ENCODE measurements around the gene TSPAN14. TPM values are rescaled to one million over a fixed set of nuclear protein-coding genes. Genes with fewer than 3 reads are reported as not detected.

The TSPAN14 gene
- total RNA-seq, 3 donors from 2014 or later (not counting 1 experiment from before 2014, with no cell fraction given), result 126 to 180 (median 173) TPM

DNA sequence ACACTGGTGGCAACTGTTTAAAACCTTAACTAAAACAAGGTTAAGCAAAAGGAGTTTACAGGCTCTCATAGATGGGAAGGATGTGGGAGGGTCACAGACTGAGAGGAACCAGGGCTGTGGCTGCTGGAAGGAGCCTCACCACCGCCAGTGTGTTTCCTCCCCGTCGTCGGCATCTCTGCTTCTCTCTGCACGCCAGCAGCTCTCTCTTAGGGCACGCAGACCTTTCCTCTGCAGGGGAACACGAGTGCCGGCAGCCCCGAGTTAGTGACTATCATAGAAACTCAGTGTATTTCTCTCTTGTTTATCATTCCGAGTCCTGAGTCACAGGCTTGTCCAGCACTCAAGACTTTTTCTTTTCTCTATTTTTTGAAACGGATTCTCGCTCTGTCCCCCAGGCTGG is 75.5 kb downstream of the TSPAN14 start:
- Histone ChIP-seq H3K27me3 (ENCODE audit: control insufficient read depth, insufficient read depth, low read length) (no peaks in the 10 kb centered on the region), H3K27ac (ENCODE audit: low read length) (no peak overlapping the region), H3K4me1 (ENCODE audit: control insufficient read depth, insufficient read depth, low read length) (peaks cover 42% of the 10 kb centered on the region), H3K9me3 (ENCODE audit: control insufficient read depth, insufficient read depth, low read length) (no peaks in the 10 kb centered on the region), H3K4me3 (ENCODE audit: low read length) (no peak overlapping the region), H3K36me3 (ENCODE audit: control insufficient read depth, insufficient read depth, low read length) (no peaks in the 10 kb centered on the region)
- ATAC-seq, result peak; percentile 66 to 87 (median 80)
- H3K9me3 Mint-ChIP-seq, result no peaks in the 10 kb centered on the region
- no peaks in the 10 kb centered on the region for H3K36me3 Mint-ChIP-seq
- DNase-seq, result peak in 1 of 2 donors; percentile 74
- H3K27ac Mint-ChIP-seq, result peak overlapping the region in 1 of 2 donors; percentile 19
- H3K27me3 Mint-ChIP-seq (ENCODE audit: low read depth in 2 of 2), result no peaks in the 10 kb centered on the region
- TF ChIP-seq, protein P1, sequence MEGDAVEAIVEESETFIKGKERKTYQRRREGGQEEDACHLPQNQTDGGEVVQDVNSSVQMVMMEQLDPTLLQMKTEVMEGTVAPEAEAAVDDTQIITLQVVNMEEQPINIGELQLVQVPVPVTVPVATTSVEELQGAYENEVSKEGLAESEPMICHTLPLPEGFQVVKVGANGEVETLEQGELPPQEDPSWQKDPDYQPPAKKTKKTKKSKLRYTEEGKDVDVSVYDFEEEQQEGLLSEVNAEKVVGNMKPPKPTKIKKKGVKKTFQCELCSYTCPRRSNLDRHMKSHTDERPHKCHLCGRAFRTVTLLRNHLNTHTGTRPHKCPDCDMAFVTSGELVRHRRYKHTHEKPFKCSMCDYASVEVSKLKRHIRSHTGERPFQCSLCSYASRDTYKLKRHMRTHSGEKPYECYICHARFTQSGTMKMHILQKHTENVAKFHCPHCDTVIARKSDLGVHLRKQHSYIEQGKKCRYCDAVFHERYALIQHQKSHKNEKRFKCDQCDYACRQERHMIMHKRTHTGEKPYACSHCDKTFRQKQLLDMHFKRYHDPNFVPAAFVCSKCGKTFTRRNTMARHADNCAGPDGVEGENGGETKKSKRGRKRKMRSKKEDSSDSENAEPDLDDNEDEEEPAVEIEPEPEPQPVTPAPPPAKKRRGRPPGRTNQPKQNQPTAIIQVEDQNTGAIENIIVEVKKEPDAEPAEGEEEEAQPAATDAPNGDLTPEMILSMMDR (IDR thresholded peaks at IDR 0.05), result no peak
- intact Hi-C loops (cut with micrococcal nuclease), result no loop called here
- 24% methylated on average over 12 of the region's 12 CpGs for WGBS (ENCODE audit: insufficient coverage)
- peak overlapping the region; percentile 25 for H3K4me3 Mint-ChIP-seq
- peaks cover 44 to 46% of the 10 kb centered on the region in 2 donors for H3K4me1 Mint-ChIP-seq

DNA sequence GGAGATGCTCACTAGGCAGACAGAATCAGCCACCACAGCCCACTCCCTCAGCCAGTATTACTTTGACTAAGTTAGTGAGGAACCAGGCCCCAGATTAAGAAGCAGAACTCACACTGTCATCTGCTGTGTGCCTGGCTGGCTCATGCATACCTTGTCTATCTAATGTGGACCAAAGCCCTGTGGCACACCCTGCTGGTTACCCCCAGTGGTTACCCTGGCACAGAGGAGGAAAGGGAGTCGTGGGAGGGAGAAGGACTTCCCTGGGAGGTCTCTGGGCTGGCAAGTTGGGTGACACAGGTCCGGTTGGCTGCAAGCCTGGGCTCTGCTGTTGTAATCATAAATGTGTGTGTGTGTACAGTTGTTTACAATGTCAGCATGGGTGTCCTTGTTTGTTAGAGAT is 76.1 kb downstream of the TSPAN14 start:
- Histone ChIP-seq H3K4me3 (ENCODE audit: low read length) (no peak overlapping the region), H3K4me1 (ENCODE audit: control insufficient read depth, insufficient read depth, low read length) (peaks cover 41% of the 10 kb centered on the region), H3K36me3 (ENCODE audit: control insufficient read depth, insufficient read depth, low read length) (no peaks in the 10 kb centered on the region), H3K9me3 (ENCODE audit: control insufficient read depth, insufficient read depth, low read length) (no peaks in the 10 kb centered on the region), H3K27ac (ENCODE audit: low read length) (no peak overlapping the region), H3K27me3 (ENCODE audit: control insufficient read depth, insufficient read depth, low read length) (no peaks in the 10 kb centered on the region)
- DNase-seq, result peak in 1 of 2 donors; percentile 66
- intact Hi-C loops (cut with micrococcal nuclease), result no loop called here
- Mint-ChIP-seq H3K36me3 (no peaks in the 10 kb centered on the region), H3K27me3 (ENCODE audit: low read depth in 2 of 2) (no peaks in the 10 kb centered on the region), H3K9me3 (no peaks in the 10 kb centered on the region), H3K4me1 (peaks cover 40 to 43% of the 10 kb centered on the region in 2 donors), H3K4me3 (no peak overlapping the region), H3K27ac (peak overlapping the region in 1 of 2 donors; percentile 19)
- TF ChIP-seq, protein P1 (IDR thresholded peaks at IDR 0.05), result no peak
- 62% methylated on average over 2 of the region's 2 CpGs for WGBS (ENCODE audit: insufficient coverage)
- ATAC-seq, result peak; percentile 50 to 64 (median 54)

DNA sequence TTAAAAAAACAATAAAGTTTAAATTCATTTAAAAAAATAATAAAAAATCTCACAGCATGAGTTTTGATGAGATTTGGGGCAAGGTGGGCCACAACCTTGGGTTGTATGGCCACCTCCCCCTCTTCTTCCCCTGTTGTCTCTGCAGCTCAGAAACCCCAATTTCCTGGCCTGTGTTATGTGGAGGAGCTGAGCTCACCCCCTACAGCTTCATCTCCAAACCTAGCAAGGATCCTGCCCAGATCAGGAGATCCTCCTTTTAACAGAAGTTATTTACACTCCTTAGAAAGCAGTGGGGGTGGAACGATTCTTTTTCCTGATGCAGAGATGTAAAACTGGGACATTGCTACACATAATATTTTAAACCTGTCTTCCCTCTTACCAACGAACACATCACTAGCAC is 76.7 kb downstream of the TSPAN14 start:
- peaks cover 45% of the 10 kb centered on the region for H3K4me1 ChIP-seq (ENCODE audit: control insufficient read depth, insufficient read depth, low read length)
- H3K36me3 Mint-ChIP-seq, result no peaks in the 10 kb centered on the region
- ATAC-seq, result no peak

More for the DNA sequence above, 76.7 kb downstream of the TSPAN14 start:
- TF ChIP-seq, protein P1 (IDR thresholded peaks at IDR 0.05), result no peak
- Histone ChIP-seq H3K4me3 (ENCODE audit: low read length) (no peak overlapping the region), H3K27ac (ENCODE audit: low read length) (no peak overlapping the region), H3K9me3 (ENCODE audit: control insufficient read depth, insufficient read depth, low read length) (no peaks in the 10 kb centered on the region), H3K36me3 (ENCODE audit: control insufficient read depth, insufficient read depth, low read length) (no peaks in the 10 kb centered on the region), H3K27me3 (ENCODE audit: control insufficient read depth, insufficient read depth, low read length) (no peaks in the 10 kb centered on the region)
- Mint-ChIP-seq H3K27ac (peak overlapping the region; percentile 19 to 35), H3K4me1 (peaks cover 41% of the 10 kb centered on the region in 2 donors), H3K27me3 (ENCODE audit: low read depth in 2 of 2) (no peaks in the 10 kb centered on the region), H3K4me3 (peak overlapping the region; percentile 38), H3K9me3 (no peaks in the 10 kb centered on the region)
- DNase-seq, result peak in 1 of 2 donors; percentile 54
- intact Hi-C loops (cut with micrococcal nuclease), result no loop called here
- 41% methylated on average over 2 of the region's 2 CpGs for WGBS (ENCODE audit: insufficient coverage)
